GM23338 (cell line): ENCODE data around the gene FHIT. TPM values are rescaled to one million over a fixed set of nuclear protein-coding genes. Genes with fewer than 3 reads are reported as not detected.

Source experiments
- ATAC-seq: fragments of 200-7000 bp; cut with Tn5 transposase; 3 replicates; pipeline ENCODE4 v1.9.1; 2020
- DNase-seq: peaks from one replicate; pipeline ENCODE4 v3.0.0-alpha.2; 2015; ENCODE audit warnings: low spot score
- H2AFZ ChIP-seq: fragments of 200-600 bp; sonication (generic); 2 replicates; pipeline ENCODE4 v1.8.0; 2016; ENCODE audit warnings: antibody characterized with exemption, mild to moderate bottlenecking, moderate library complexity
- H3F3A ChIP-seq: fragments of 200-600 bp; sonication (generic); replicated peaks from 2 replicates; pipeline ENCODE4 v1.8.0; 2017; ENCODE audit warnings: antibody characterized with exemption, mixed run types, low read depth
- H3K27ac ChIP-seq: fragments of 200-600 bp; sonication (generic); 2 replicates; pipeline ENCODE4 v1.6.1; 2016; ENCODE audit warnings: low read depth
- H3K27me3 ChIP-seq: fragments of 200-600 bp; sonication (generic); 2 replicates; pipeline ENCODE4 v1.8.0; 2016; ENCODE audit warnings: mild to moderate bottlenecking, mixed run types, moderate library complexity; ENCODE audit not compliant: insufficient read depth
- H3K36me3 ChIP-seq: fragments of 200-600 bp; sonication (generic); 2 replicates; pipeline ENCODE4 v1.8.0; 2016; ENCODE audit warnings: mild to moderate bottlenecking; ENCODE audit not compliant: insufficient read depth
- H3K4me1 ChIP-seq: fragments of 200-600 bp; sonication (generic); 2 replicates; pipeline ENCODE4 v1.8.0; 2016; ENCODE audit warnings: mild to moderate bottlenecking, moderate library complexity; ENCODE audit not compliant: insufficient read depth
- H3K4me2 ChIP-seq: fragments of 200-600 bp; sonication (generic); 2 replicates; pipeline ENCODE4 v1.7.1; 2017; ENCODE audit warnings: mixed run types
- H3K4me3 ChIP-seq: fragments of 200-600 bp; sonication (generic); 2 replicates; pipeline ENCODE4 v1.6.1; 2016; ENCODE audit warnings: mixed run types
- H3K79me2 ChIP-seq: fragments of 200-600 bp; sonication (generic); replicated peaks from 2 replicates; pipeline ENCODE4 v1.8.0; 2017; ENCODE audit warnings: mild to moderate bottlenecking; ENCODE audit not compliant: insufficient read depth
- H3K9me2 ChIP-seq: fragments of 200-600 bp; sonication (generic); 2 replicates; pipeline ENCODE4 v1.8.0; 2017; ENCODE audit not compliant: insufficient read depth
- H4K20me1 ChIP-seq: fragments of 200-600 bp; sonication (generic); replicated peaks from 2 replicates; pipeline ENCODE4 v1.8.0; 2017; ENCODE audit warnings: mild to moderate bottlenecking; ENCODE audit not compliant: insufficient read depth
- H3K27ac Mint-ChIP-seq: 2 replicates; pipeline ENCODE4 v1.8.0; 2020; ENCODE audit warnings: inconsistent platforms, mild to moderate bottlenecking, moderate library complexity, mixed read lengths
- H3K27me3 Mint-ChIP-seq: 3 replicates; pipeline ENCODE4 v1.8.0; 2022; ENCODE audit warnings: low read depth, mild to moderate bottlenecking, moderate library complexity, mixed read lengths, inconsistent platforms; ENCODE audit not compliant: insufficient read depth, poor library complexity
- H3K36me3 Mint-ChIP-seq: 3 replicates; pipeline ENCODE4 v1.8.0; 2021; ENCODE audit warnings: low read depth, mild to moderate bottlenecking, inconsistent platforms, moderate library complexity, mixed read lengths
- H3K4me1 Mint-ChIP-seq: 3 replicates; pipeline ENCODE4 v1.8.0; 2020; ENCODE audit warnings: mild to moderate bottlenecking, inconsistent platforms, mixed read lengths
- H3K4me3 Mint-ChIP-seq: 3 replicates; pipeline ENCODE4 v1.8.0; 2021; ENCODE audit warnings: moderate library complexity, mild to moderate bottlenecking, inconsistent platforms, mixed read lengths
- H3K9me3 Mint-ChIP-seq: 3 replicates; pipeline ENCODE4 v1.8.0; 2020; ENCODE audit warnings: moderate library complexity, mild to moderate bottlenecking, inconsistent platforms, mixed read lengths
- CREB1 ChIP-seq: fragments of 250-450 bp; sonication (Bioruptor Pico); IDR thresholded peaks from 2 replicates; pipeline ENCODE4 v1.5.0; 2020; ENCODE audit warnings: low read depth, mild to moderate bottlenecking, moderate library complexity
- EZH2 ChIP-seq: fragments of 200-600 bp; sonication (generic); IDR thresholded peaks from one replicate; pipeline ENCODE4 v1.8.0; 2017; ENCODE audit warnings: antibody characterized with exemption, mild to moderate bottlenecking, low read depth; ENCODE audit not compliant: unreplicated experiment
- EZH2phosphoT487 ChIP-seq: fragments of 200-600 bp; sonication (generic); IDR thresholded peaks from one replicate; pipeline ENCODE4 v1.8.1; 2018; ENCODE audit warnings: antibody characterized with exemption; ENCODE audit not compliant: unreplicated experiment
- JUNB ChIP-seq: IDR thresholded peaks from one replicate; pipeline ENCODE4 v1.6.1; 2016; ENCODE audit warnings: antibody characterized with exemption; ENCODE audit not compliant: unreplicated experiment
- NANOG ChIP-seq: IDR thresholded peaks from 2 replicates; pipeline ENCODE4 v1.6.1; 2016; ENCODE audit warnings: antibody characterized with exemption, borderline replicate concordance
- POLR2AphosphoS5 ChIP-seq: IDR thresholded peaks from 2 replicates; pipeline ENCODE4 v1.6.1; 2016; ENCODE audit warnings: antibody characterized with exemption, low read depth
- STAT1 ChIP-seq: IDR thresholded peaks from one replicate; pipeline ENCODE4 v1.6.1; 2016; ENCODE audit warnings: antibody characterized with exemption; ENCODE audit not compliant: unreplicated experiment
- ZNF114 ChIP-seq: fragments of 250-450 bp; sonication (Bioruptor Pico); IDR thresholded peaks from 2 replicates; pipeline ENCODE4 v1.5.0; 2020; ENCODE audit warnings: mild to moderate bottlenecking, moderate library complexity
- ZNF331 ChIP-seq: fragments of 250-450 bp; sonication (Bioruptor Pico); IDR thresholded peaks from 2 replicates; pipeline ENCODE4 v1.5.0; 2020; ENCODE audit warnings: low read depth, mild to moderate bottlenecking, moderate library complexity
- polyA plus RNA-seq: library from polyadenylated mRNA; unstranded; fragments of >200 nt; fragmentation: Nextera tagmentation; extraction: Ambion mirVana; gene quantifications from 2 replicates; pipeline ENCODE4 v1.2.1, GENCODE V29; 2016
- total RNA-seq: library from RNA; depleted of rRNA; stranded (reverse); fragments of >200 nt; shearing (Covaris generic); gene quantifications from 2 replicates; pipeline ENCODE4 v1.2.3, GENCODE V29; 2014
- TF ChIP-seq, protein P1 (sequence below): fragments of 250-450 bp; sonication (Bioruptor Pico); IDR thresholded peaks from 2 replicates; pipeline ENCODE4 v1.5.0; 2020; ENCODE audit warnings: mild to moderate bottlenecking, moderate library complexity
- TF ChIP-seq, protein P2 (sequence below), 2 experiments: fragments of 200-600 bp in 1 of 2; sonication (generic) in 1 of 2; conservative IDR thresholded peaks; 2 replicates each; pipeline versions ENCODE4 v1.5.1 to v1.6.1; 2016 to 2017; ENCODE audit warnings: antibody characterized with exemption in 2 of 2, low read depth in 2 of 2, mild to moderate bottlenecking in 2 of 2, moderate library complexity in 1 of 2
- TF ChIP-seq, protein P3 (sequence below): IDR thresholded peaks from one replicate; pipeline ENCODE4 v1.6.1; 2018; ENCODE audit warnings: antibody characterized with exemption; ENCODE audit not compliant: unreplicated experiment
- TF ChIP-seq, protein P4 (sequence below): IDR thresholded peaks from 2 replicates; pipeline ENCODE4 v1.6.1; 2016; ENCODE audit warnings: antibody characterized with exemption

The FHIT gene
- total and polyA plus RNA-seq, 2 experiments from 2014 or later: 3.0 to 8.3 TPM

DNA sequence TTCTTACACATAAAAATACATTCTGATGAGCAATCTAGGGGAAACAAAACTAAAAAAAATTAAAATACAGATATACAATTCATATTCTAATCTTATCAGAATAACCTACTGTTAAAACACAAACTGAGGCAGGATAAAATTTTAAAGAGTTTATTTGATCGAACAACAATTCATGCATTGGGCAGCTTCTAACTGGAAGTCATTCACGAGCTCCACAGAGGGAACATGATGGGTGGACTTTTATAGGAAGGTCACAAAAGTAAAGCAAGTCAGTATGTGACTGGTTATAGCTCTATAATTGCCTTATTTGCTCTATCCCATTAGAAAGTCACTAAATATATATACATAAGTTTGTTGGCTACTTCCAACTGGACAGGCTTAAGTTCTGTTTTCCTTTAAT, 1144.0 kb downstream of the FHIT start:
- Histone ChIP-seq H3F3A (no peaks in the 10 kb centered on the region), H3K79me2 (no peaks in the 10 kb centered on the region), H3K9me2 (no peaks in the 10 kb centered on the region), H3K27ac (no peak overlapping the region), H2AFZ (no peak overlapping the region), H3K4me2 (no peak overlapping the region), H4K20me1 (no peaks in the 10 kb centered on the region), H3K36me3 (no peaks in the 10 kb centered on the region), H3K27me3 (no peaks in the 10 kb centered on the region), H3K4me3 (no peak overlapping the region), H3K4me1 (no peaks in the 10 kb centered on the region)
- H3K27me3 Mint-ChIP-seq: no peaks in the 10 kb centered on the region
- no peak for ATAC-seq
- TF ChIP-seq, protein P1, sequence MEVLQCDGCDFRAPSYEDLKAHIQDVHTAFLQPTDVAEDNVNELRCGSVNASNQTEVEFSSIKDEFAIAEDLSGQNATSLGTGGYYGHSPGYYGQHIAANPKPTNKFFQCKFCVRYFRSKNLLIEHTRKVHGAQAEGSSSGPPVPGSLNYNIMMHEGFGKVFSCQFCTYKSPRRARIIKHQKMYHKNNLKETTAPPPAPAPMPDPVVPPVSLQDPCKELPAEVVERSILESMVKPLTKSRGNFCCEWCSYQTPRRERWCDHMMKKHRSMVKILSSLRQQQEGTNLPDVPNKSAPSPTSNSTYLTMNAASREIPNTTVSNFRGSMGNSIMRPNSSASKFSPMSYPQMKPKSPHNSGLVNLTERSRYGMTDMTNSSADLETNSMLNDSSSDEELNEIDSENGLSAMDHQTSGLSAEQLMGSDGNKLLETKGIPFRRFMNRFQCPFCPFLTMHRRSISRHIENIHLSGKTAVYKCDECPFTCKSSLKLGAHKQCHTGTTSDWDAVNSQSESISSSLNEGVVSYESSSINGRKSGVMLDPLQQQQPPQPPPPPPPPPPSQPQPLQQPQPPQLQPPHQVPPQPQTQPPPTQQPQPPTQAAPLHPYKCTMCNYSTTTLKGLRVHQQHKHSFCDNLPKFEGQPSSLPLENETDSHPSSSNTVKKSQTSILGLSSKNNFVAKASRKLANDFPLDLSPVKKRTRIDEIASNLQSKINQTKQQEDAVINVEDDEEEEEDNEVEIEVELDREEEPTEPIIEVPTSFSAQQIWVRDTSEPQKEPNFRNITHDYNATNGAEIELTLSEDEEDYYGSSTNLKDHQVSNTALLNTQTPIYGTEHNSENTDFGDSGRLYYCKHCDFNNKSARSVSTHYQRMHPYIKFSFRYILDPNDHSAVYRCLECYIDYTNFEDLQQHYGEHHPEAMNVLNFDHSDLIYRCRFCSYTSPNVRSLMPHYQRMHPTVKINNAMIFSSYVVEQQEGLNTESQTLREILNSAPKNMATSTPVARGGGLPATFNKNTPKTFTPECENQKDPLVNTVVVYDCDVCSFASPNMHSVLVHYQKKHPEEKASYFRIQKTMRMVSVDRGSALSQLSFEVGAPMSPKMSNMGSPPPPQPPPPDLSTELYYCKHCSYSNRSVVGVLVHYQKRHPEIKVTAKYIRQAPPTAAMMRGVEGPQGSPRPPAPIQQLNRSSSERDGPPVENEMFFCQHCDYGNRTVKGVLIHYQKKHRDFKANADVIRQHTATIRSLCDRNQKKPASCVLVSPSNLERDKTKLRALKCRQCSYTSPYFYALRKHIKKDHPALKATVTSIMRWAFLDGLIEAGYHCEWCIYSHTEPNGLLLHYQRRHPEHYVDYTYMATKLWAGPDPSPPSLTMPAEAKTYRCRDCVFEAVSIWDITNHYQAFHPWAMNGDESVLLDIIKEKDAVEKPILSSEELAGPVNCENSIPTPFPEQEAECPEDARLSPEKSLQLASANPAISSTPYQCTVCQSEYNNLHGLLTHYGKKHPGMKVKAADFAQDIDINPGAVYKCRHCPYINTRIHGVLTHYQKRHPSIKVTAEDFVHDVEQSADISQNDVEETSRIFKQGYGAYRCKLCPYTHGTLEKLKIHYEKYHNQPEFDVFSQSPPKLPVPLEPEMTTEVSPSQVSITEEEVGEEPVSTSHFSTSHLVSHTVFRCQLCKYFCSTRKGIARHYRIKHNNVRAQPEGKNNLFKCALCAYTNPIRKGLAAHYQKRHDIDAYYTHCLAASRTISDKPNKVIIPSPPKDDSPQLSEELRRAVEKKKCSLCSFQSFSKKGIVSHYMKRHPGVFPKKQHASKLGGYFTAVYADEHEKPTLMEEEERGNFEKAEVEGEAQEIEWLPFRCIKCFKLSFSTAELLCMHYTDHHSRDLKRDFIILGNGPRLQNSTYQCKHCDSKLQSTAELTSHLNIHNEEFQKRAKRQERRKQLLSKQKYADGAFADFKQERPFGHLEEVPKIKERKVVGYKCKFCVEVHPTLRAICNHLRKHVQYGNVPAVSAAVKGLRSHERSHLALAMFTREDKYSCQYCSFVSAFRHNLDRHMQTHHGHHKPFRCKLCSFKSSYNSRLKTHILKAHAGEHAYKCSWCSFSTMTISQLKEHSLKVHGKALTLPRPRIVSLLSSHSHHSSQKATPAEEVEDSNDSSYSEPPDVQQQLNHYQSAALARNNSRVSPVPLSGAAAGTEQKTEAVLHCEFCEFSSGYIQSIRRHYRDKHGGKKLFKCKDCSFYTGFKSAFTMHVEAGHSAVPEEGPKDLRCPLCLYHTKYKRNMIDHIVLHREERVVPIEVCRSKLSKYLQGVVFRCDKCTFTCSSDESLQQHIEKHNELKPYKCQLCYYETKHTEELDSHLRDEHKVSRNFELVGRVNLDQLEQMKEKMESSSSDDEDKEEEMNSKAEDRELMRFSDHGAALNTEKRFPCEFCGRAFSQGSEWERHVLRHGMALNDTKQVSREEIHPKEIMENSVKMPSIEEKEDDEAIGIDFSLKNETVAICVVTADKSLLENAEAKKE (CRISPR knock-in tag): no peak
- TF ChIP-seq ZNF331 (CRISPR knock-in tag): no peak
- TF ChIP-seq CREB1 (CRISPR knock-in tag): no peak
- TF ChIP-seq JUNB: no peak
- TF ChIP-seq, protein P2, sequence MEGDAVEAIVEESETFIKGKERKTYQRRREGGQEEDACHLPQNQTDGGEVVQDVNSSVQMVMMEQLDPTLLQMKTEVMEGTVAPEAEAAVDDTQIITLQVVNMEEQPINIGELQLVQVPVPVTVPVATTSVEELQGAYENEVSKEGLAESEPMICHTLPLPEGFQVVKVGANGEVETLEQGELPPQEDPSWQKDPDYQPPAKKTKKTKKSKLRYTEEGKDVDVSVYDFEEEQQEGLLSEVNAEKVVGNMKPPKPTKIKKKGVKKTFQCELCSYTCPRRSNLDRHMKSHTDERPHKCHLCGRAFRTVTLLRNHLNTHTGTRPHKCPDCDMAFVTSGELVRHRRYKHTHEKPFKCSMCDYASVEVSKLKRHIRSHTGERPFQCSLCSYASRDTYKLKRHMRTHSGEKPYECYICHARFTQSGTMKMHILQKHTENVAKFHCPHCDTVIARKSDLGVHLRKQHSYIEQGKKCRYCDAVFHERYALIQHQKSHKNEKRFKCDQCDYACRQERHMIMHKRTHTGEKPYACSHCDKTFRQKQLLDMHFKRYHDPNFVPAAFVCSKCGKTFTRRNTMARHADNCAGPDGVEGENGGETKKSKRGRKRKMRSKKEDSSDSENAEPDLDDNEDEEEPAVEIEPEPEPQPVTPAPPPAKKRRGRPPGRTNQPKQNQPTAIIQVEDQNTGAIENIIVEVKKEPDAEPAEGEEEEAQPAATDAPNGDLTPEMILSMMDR (conservative IDR thresholded peaks at IDR 0.05; ENCODE audit: low read depth in 2 of 2): no peak
- TF ChIP-seq ZNF114 (CRISPR knock-in tag): no peak
- no peak for TF ChIP-seq STAT1
- no peak for TF ChIP-seq EZH2phosphoT487
- TF ChIP-seq, protein P3, sequence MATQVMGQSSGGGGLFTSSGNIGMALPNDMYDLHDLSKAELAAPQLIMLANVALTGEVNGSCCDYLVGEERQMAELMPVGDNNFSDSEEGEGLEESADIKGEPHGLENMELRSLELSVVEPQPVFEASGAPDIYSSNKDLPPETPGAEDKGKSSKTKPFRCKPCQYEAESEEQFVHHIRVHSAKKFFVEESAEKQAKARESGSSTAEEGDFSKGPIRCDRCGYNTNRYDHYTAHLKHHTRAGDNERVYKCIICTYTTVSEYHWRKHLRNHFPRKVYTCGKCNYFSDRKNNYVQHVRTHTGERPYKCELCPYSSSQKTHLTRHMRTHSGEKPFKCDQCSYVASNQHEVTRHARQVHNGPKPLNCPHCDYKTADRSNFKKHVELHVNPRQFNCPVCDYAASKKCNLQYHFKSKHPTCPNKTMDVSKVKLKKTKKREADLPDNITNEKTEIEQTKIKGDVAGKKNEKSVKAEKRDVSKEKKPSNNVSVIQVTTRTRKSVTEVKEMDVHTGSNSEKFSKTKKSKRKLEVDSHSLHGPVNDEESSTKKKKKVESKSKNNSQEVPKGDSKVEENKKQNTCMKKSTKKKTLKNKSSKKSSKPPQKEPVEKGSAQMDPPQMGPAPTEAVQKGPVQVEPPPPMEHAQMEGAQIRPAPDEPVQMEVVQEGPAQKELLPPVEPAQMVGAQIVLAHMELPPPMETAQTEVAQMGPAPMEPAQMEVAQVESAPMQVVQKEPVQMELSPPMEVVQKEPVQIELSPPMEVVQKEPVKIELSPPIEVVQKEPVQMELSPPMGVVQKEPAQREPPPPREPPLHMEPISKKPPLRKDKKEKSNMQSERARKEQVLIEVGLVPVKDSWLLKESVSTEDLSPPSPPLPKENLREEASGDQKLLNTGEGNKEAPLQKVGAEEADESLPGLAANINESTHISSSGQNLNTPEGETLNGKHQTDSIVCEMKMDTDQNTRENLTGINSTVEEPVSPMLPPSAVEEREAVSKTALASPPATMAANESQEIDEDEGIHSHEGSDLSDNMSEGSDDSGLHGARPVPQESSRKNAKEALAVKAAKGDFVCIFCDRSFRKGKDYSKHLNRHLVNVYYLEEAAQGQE: no peak
- TF ChIP-seq, protein P4, sequence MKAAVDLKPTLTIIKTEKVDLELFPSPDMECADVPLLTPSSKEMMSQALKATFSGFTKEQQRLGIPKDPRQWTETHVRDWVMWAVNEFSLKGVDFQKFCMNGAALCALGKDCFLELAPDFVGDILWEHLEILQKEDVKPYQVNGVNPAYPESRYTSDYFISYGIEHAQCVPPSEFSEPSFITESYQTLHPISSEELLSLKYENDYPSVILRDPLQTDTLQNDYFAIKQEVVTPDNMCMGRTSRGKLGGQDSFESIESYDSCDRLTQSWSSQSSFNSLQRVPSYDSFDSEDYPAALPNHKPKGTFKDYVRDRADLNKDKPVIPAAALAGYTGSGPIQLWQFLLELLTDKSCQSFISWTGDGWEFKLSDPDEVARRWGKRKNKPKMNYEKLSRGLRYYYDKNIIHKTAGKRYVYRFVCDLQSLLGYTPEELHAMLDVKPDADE: no peak
- TF ChIP-seq EZH2: no peak
- no peak for TF ChIP-seq NANOG
- TF ChIP-seq POLR2AphosphoS5: no peak
- no peaks in the 10 kb centered on the region for H3K9me3 Mint-ChIP-seq
- peaks cover 3% of the 10 kb centered on the region; the same call in 1 of the 3 replicates for H3K4me1 Mint-ChIP-seq
- H3K4me3 Mint-ChIP-seq: no peak overlapping the region
- no peaks in the 10 kb centered on the region for H3K36me3 Mint-ChIP-seq
- DNase-seq: no peak
- no peak overlapping the region for H3K27ac Mint-ChIP-seq
